ENCODE results near the gene CSF2RB.

Gene CSF2RB

GRCh38 chr22:36918586-36919284 is 5.3 kb downstream of the CSF2RB start:
- Histone ChIP-seq H3K36me3 (replicated peaks) (no peaks in the 10 kb centered on the region), H3K27me3 (ENCODE audit: low read depth) (peaks cover 7% of the 10 kb centered on the region; the same call in 1 of the 2 replicates), H3K9me3 (no peaks in the 10 kb centered on the region), H3K4me1 (no peaks in the 10 kb centered on the region), H3K4me3 (no peak overlapping the region)
- no peak for DNase-seq (ENCODE audit: low spot score in 2 of 2)
- in situ Hi-C loops (cut with MboI; ENCODE audit: low sequenced_read_pairs), result no loop called here

- Histone ChIP-seq H3K4me1 (no peaks in the 10 kb centered on the region), H3K9me3 (no peaks in the 10 kb centered on the region), H3K4me3 (no peak overlapping the region), H3K27me3 (ENCODE audit: low read depth) (no peaks in the 10 kb centered on the region; the same call in 1 of the 2 replicates), H3K36me3 (replicated peaks) (no peaks in the 10 kb centered on the region)
- in situ Hi-C loops (cut with MboI; ENCODE audit: low sequenced_read_pairs), result no loop called here
- no peak for DNase-seq (ENCODE audit: low spot score in 2 of 2)
Observed at GRCh38 chr22:36921309-36922104, 8.1 kb downstream of the CSF2RB start.

GRCh38 chr22:36922105-36922608 is 8.7 kb downstream of the CSF2RB start:
- in situ Hi-C loops (cut with MboI; ENCODE audit: low sequenced_read_pairs), result no loop called here
- Histone ChIP-seq H3K4me1 (no peaks in the 10 kb centered on the region), H3K27me3 (ENCODE audit: low read depth) (no peaks in the 10 kb centered on the region; the same call in 1 of the 2 replicates), H3K4me3 (no peak overlapping the region), H3K36me3 (replicated peaks) (no peaks in the 10 kb centered on the region), H3K9me3 (no peaks in the 10 kb centered on the region)
- DNase-seq (ENCODE audit: low spot score in 2 of 2), result no peak

- Histone ChIP-seq H3K4me3 (no peak overlapping the region), H3K27me3 (ENCODE audit: low read depth) (no peaks in the 10 kb centered on the region; the same call in 1 of the 2 replicates), H3K36me3 (replicated peaks) (no peaks in the 10 kb centered on the region), H3K4me1 (no peaks in the 10 kb centered on the region), H3K9me3 (no peaks in the 10 kb centered on the region)
- no peak for DNase-seq (ENCODE audit: low spot score in 2 of 2)
- in situ Hi-C loops (cut with MboI; ENCODE audit: low sequenced_read_pairs), result no loop called here
Observed at GRCh38 chr22:36922711-36923110, 9.3 kb downstream of the CSF2RB start.

GRCh38 chr22:36923131-36923788 is 9.8 kb downstream of the CSF2RB start:
- no peaks in the 10 kb centered on the region; the same call in 1 of the 2 replicates for H3K27me3 ChIP-seq (ENCODE audit: low read depth)
- H3K4me3 ChIP-seq, result no peak overlapping the region
- H3K9me3 ChIP-seq, result no peaks in the 10 kb centered on the region
- in situ Hi-C loops (cut with MboI; ENCODE audit: low sequenced_read_pairs), result no loop called here
- no peaks in the 10 kb centered on the region for H3K4me1 ChIP-seq
- no peak for DNase-seq (ENCODE audit: low spot score in 2 of 2)
- no peaks in the 10 kb centered on the region for H3K36me3 ChIP-seq (replicated peaks)

GRCh38 chr22:36924151-36924698 is 10.8 kb downstream of the CSF2RB start:
- no peaks in the 10 kb centered on the region for H3K9me3 ChIP-seq
- no peak overlapping the region for H3K4me3 ChIP-seq
- in situ Hi-C loops (cut with MboI; ENCODE audit: low sequenced_read_pairs), result no loop called here
- H3K36me3 ChIP-seq (replicated peaks), result no peaks in the 10 kb centered on the region
- no peaks in the 10 kb centered on the region for H3K4me1 ChIP-seq
- H3K27me3 ChIP-seq (ENCODE audit: low read depth), result no peaks in the 10 kb centered on the region
- no peak for DNase-seq (ENCODE audit: low spot score in 2 of 2)

GRCh38 chr22:36925388-36926290 is 12.2 kb downstream of the CSF2RB start:
- no peak for DNase-seq (ENCODE audit: low spot score in 2 of 2)

GRCh38 chr22:36926309-36926708 is 12.9 kb downstream of the CSF2RB start:
- Histone ChIP-seq H3K27me3 (ENCODE audit: low read depth) (peaks cover under 1% of the 10 kb centered on the region), H3K4me1 (no peaks in the 10 kb centered on the region), H3K36me3 (replicated peaks) (no peaks in the 10 kb centered on the region)

More at GRCh38 chr22:36925388-36926290, 12.2 kb downstream of the CSF2RB start:
- H3K4me3 ChIP-seq, result no peak overlapping the region
- no peaks in the 10 kb centered on the region for H3K36me3 ChIP-seq (replicated peaks)
- in situ Hi-C loops (cut with MboI; ENCODE audit: low sequenced_read_pairs), result no loop called here
- no peaks in the 10 kb centered on the region for H3K9me3 ChIP-seq
- H3K27me3 ChIP-seq (ENCODE audit: low read depth), result no peaks in the 10 kb centered on the region; the same call in 1 of the 2 replicates
- H3K4me1 ChIP-seq, result no peaks in the 10 kb centered on the region

GRCh38 chr22:36926721-36927435 is 13.4 kb downstream of the CSF2RB start:
- Histone ChIP-seq H3K36me3 (replicated peaks) (no peaks in the 10 kb centered on the region), H3K4me3 (no peak overlapping the region), H3K4me1 (no peaks in the 10 kb centered on the region), H3K9me3 (no peaks in the 10 kb centered on the region), H3K27me3 (ENCODE audit: low read depth) (peaks cover 4% of the 10 kb centered on the region)
- in situ Hi-C loops (cut with MboI; ENCODE audit: low sequenced_read_pairs), result no loop called here
- DNase-seq (ENCODE audit: low spot score in 2 of 2), result no peak

More at GRCh38 chr22:36926309-36926708, 12.9 kb downstream of the CSF2RB start:
- Histone ChIP-seq H3K4me3 (no peak overlapping the region), H3K9me3 (no peaks in the 10 kb centered on the region)
- no peak for DNase-seq (ENCODE audit: low spot score in 2 of 2)
- in situ Hi-C loops (cut with MboI; ENCODE audit: low sequenced_read_pairs), result no loop called here

GRCh38 chr22:36927671-36928070 is 14.2 kb downstream of the CSF2RB start:
- no peak for DNase-seq (ENCODE audit: low spot score in 2 of 2)
- H3K27me3 ChIP-seq (ENCODE audit: low read depth), result peaks cover 4% of the 10 kb centered on the region
- in situ Hi-C loops (cut with MboI; ENCODE audit: low sequenced_read_pairs), result no loop called here
- no peaks in the 10 kb centered on the region for H3K9me3 ChIP-seq
- H3K4me1 ChIP-seq, result no peaks in the 10 kb centered on the region
- no peak overlapping the region for H3K4me3 ChIP-seq
- H3K36me3 ChIP-seq (replicated peaks), result no peaks in the 10 kb centered on the region

- H3K27me3 ChIP-seq (ENCODE audit: low read depth), result peaks cover 4% of the 10 kb centered on the region
- H3K4me3 ChIP-seq, result no peak overlapping the region
- H3K9me3 ChIP-seq, result no peaks in the 10 kb centered on the region
- no peak for DNase-seq (ENCODE audit: low spot score in 2 of 2)
- no peaks in the 10 kb centered on the region for H3K36me3 ChIP-seq (replicated peaks)
- H3K4me1 ChIP-seq, result no peaks in the 10 kb centered on the region
- in situ Hi-C loops (cut with MboI; ENCODE audit: low sequenced_read_pairs), result no loop called here
Observed at GRCh38 chr22:36928196-36928595, 14.8 kb downstream of the CSF2RB start.

GRCh38 chr22:36928786-36929535 is 15.5 kb downstream of the CSF2RB start:
- DNase-seq (ENCODE audit: low spot score in 2 of 2), result no peak
- H3K9me3 ChIP-seq, result no peaks in the 10 kb centered on the region
- H3K4me1 ChIP-seq, result no peaks in the 10 kb centered on the region
- in situ Hi-C loops (cut with MboI; ENCODE audit: low sequenced_read_pairs), result no loop called here
- H3K4me3 ChIP-seq, result no peak overlapping the region
- H3K36me3 ChIP-seq (replicated peaks), result no peaks in the 10 kb centered on the region
- H3K27me3 ChIP-seq (ENCODE audit: low read depth), result peaks cover 4% of the 10 kb centered on the region
